ENCODE data around the gene NAV3. TPM values are rescaled to one million over a fixed set of nuclear protein-coding genes. Genes with fewer than 3 reads are reported as not detected.
"Not testable (repeated sequence)": the region's sequence is repeated elsewhere in the genome, so short reads cannot be mapped to it uniquely, and the experiment has no call there.

Gene NAV3
- total RNA-seq, 1 donor from 2014 or later: 35.6 TPM

DNA sequence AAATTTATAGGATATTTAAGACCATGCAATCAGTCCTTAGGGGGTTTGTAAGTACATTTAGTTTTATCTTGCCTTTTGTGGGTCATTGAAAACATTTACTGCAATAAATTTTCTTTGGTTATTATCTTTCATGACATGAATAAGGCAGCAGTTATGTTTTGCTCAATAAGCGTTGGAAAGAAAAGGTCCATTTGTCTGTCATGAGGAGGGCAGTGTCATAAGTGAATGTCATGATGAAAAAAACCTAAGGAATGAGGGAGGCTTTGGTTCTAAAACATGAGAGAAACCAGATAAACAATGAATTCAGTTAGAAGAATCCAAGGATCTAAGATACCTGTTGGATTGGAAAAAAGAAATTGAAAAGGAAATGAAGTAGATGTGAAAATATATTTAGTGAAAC is 209.4 kb downstream of the NAV3 start:
- DNase-seq: no peak

DNA sequence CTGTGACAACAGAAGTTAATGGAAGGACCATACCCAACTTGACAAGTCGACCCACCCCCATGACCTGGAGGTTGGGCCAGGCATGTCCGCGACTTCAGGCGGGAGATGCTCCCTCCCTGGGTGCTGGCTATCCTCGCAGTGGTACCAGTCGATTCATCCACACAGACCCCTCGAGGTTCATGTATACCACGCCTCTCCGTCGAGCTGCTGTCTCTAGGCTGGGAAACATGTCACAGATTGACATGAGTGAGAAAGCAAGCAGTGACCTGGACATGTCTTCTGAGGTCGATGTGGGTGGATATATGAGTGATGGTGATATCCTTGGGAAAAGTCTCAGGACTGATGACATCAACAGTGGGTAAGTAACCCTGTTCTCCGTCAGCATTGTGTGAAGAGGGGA is 220.1 kb downstream of the NAV3 start:
- no peak for DNase-seq

DNA sequence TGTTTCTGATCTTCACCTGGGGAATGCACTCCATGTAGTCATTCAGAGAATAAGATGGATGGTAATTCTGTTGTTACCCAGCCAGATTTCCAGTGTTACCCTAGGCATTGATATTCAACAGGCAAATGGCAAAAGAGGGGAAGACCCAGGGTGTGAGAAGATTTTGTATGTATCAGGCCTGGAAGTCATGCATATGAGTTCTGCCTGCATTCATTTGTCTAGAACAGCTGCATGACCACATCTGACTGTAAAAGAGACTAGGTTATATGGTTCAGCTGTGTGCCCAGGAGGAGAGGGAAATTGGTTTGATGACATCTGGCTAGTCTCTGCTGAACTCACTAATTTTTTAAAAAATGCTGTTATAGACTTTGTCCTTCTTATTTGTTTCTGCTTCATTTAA is 224.9 kb downstream of the NAV3 start:
- peak; percentile 5 for DNase-seq

DNA sequence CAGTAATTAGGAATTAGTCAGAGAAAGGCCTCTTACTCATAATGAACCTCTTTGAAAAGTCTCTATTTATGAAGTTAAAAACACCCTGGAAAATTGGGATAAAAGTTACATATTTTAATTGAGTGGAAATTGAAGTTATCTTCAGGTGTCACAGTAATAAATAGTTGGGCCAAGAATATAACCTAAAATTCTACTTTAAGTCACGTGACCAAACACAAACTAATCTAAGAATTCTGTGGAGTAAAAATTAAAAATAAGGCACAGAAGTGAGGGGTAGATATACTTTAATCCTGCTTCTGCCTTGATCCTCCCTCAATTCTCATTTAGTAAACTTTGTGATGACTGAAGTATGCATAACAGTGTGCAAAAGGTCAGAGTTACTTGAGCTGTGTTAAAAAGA is 226.4 kb downstream of the NAV3 start:
- no peak for DNase-seq

DNA sequence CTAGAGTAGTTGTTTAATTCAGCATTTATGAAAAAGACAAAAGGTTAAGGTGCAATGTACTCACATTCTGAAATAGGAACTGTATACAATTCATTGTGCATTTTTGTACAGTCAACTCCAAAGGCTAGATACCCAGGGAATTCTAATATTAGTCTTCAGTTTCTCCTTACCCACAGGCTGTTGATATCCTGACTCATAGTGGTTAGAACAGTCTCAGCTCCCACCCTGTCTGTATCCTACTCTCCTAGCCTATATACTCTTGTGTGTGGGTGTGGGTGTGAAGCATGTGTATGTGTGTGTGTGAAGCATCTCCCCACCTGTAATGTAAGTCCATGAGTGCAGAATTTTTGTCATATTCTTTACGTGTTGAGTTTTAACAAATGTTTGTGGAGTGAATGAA is 229.5 kb downstream of the NAV3 start:
- no peak for DNase-seq

DNA sequence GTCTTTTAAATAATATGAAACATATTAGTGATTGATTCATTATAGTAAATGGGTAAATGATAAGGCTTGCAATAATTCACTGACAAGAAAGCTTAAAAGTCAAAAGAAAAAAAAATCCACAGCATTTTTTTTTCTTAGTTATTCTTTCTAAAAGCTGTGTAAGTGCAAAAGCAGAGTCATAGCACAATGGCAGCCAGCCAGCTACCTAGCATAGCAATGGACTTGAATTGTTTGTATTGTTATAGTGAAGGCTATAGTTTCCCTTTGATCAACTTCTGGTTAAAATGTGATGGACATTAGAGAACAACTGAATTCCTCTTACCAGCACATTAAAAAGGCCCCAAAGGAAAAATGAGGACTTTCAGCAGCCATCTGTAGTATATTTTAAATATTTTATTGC is 232.1 kb downstream of the NAV3 start:
- DNase-seq: peak; percentile 32

DNA sequence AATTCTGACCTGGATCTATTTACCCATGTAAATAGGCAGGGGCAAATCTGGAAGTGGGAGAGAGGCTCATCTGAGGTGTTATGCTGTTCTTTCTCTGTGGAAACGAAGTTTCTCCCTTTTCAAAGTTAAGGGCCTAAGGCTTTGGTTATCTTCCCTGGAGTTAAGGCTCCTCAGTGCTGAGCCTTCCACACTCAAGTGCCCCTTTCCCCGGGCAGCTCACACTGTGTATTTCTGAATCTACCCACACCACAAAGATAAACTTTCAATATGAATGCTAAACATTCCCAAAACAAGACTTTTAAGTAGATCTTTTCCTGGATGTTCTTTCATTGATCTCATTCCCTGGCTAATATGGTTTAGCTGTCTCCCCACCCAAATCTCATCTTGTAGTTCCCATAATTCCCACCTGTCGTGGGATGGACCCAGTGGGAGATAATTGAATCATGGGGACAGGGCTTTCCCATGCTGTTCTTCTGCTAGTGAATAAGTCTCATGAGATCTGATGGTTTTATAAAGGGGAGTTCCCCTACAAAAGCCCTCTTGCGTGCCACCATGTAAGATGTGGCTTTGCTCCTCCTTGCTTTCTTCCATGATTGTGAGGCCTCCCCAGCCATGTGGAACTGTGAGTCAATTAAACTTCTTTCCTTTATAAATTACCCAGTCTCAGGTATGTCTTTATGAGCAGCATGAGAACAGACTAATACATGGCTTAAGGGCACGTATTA is 251.1 kb downstream of the NAV3 start:
- no peak for DNase-seq

DNA sequence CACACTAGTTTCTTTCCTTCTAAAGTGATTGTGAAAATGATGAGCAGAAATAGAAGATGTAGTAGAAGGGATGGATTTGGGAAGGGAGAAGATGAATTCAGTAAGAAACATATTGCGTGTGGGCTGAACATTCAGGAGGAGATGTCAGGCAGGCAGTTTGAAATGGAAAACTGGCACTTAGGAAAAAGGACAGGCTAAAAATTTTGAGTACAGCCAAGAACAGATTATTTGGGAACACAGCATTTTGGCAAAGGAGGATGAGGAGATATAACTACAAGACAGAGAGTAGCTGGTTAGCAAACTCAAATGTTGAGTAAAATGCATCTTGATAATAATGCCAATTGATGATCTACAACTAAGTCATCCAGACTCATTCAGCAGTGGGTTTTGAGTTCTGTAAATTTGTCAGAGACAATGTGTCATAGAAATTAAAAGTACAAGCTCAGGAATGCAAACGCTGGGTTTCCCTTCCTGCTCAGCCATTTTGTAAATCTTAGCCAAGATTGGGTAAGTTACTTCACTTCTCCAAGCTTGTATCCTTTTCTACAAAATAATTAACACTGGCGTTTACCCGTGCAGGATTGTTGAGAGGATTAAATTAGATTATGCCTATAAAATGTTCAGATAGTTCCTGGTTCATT is 255.0 kb downstream of the NAV3 start:
- DNase-seq: no peak

DNA sequence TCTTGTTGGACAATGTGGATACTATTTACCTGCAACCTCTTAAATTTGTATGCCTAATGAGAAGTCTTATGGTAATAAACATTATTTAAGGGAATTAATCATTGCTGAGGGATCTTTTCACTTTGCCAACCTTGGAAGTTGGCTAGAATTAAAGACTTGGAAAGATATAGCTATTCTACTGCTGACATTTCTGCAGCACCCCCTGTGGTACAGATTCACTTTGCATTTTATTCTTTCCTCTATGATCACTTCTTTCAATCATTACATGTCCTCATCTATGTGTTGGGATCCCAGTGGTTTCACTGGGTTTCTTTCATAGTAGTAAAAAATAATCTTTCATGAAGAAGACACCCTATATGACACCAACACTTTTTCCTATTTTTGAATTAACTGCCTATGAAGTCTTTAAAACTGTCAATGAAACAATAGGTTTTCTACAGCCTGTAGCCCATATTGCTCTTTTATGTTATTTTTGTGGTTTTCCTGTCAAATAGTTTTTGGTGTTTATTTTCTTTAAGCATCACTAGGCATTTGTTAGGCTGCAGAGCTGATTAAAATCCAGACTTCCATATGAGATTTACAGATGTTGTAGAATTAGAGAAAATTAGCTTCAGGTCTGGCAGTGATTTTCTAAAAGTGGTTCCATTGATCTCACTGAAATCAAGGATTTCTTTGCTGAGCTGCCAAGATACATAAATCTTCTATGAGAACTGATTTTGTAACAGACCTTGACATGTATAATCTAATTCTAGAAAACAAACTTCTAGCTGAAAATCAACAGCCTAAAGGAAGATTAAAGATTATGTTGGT is 256.1 kb downstream of the NAV3 start:
- DNase-seq: peak; percentile 13

DNA sequence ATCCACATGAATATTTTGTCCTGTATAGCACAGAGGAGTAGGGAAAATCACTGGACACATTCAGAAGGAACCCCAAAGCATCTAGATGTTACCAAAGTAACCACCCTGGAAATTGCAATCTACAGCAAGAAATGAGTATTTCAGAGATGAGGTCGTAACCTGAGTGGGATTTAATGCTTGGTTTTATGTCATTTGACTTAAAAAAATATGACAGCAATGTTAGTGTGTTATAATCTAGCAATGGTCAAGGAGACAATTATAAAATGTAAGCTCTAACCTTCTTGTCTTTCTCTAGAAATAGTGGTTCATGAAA is 256.6 kb downstream of the NAV3 start:
- DNase-seq: no peak

DNA sequence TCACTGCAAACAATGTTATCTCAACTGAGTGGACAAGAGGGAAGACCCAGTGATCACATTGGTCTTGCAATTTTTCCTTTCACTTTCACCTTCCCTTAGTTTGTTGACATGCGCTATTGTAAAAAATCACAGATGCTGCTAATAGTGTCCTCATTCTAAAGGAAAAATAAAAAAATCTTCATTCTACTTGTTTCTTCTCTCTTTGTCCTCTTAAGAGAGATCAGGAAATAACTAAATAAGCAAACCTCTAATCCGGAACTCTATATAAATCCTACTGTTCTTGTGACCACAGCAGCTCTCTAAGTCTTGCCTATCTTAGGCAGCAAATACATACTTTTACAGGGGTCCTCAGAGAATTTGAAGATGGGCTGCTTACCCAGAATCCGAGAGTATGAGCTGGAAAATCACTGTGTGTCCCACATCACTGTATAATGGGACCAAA is 257.7 kb downstream of the NAV3 start:
- DNase-seq: no peak

DNA sequence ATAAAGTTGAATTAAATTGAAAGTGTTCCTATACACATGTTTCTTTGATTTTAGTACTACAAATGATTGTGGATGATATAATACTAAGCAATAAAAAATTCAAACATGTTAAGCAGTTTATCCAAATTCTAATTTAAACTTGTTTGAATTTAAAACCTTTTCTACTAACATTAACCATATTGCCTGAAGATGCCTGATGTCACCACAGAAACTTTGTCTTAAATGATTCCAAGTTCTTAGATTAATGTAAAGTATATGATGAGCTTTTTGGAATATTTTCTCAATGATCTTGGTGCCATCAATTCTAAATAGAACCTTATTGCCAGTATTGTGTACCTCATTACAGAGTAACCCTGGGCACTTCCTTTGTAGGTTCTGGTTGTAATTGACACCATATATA is 259.6 kb downstream of the NAV3 start:
- DNase-seq: no peak

DNA sequence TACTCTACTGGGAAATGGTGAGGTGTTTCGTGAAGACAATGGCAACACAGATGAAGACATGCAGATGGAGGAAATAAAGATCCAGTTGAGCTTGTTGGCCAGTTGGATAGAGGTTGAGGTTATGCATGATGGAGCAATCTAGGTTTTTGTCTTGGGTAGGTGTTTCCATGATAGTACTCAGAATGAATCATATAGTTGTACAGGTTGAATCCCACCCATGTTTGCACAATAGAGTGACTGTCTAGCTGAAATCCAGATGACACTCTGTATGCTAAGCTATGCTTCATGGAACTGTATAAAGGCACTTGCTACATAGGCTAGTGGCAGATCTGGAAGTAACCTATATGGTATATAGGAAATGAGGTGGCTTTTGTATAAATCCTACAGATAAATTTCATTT is 264.9 kb downstream of the NAV3 start:
- no peak for DNase-seq

DNA sequence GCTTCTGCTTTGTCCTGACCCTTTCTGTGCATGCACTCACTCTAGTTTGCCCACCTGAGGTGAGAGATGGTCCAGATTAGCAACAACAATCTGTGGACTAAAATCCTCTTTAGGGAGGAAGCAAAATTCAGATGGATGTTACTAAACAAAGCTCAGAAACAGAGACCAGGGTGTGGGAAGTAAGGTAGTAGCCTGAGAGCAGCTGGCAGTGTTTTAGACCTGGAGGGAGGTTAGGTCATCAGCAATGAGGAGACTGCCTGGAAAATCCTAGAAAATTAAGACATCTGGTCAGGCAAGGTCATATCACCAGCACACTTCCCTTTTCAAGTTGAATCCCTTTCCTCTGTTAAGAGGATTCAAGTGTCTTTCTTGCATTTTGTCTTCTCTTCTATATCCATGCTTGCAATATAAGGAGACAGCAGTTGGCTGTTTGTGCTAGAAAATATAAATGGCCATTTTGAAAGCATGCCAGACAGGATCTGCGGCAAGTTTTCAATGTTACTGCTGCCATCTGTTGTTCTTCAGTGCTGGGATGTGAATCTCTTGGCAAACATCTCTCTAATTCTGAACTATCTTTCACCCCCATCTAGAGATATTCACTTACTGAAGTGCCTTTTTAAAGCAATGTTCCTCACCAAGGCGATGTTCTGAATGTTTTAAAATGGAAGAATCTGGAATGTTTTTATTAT is 266.4 kb downstream of the NAV3 start:
- DNase-seq: peak; percentile 88

DNA sequence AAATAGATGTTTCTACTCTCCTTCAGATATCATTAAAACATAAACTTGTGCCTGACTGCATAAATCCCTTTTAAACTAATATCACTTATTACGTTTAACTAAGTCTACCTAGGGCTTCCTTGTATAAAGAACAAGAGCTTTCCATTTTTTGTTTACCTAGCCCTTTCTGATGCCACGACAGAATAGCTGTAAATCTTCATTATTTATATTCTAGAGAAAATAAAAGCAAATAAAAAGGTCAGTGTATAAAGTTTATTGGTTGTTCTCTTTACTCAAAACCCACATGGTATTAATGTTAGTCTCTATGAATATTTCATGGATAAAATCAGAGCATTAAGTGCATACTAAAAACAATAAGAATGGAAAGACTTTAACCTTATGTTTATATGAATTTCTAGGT is 269.1 kb downstream of the NAV3 start:
- no peak for DNase-seq

DNA sequence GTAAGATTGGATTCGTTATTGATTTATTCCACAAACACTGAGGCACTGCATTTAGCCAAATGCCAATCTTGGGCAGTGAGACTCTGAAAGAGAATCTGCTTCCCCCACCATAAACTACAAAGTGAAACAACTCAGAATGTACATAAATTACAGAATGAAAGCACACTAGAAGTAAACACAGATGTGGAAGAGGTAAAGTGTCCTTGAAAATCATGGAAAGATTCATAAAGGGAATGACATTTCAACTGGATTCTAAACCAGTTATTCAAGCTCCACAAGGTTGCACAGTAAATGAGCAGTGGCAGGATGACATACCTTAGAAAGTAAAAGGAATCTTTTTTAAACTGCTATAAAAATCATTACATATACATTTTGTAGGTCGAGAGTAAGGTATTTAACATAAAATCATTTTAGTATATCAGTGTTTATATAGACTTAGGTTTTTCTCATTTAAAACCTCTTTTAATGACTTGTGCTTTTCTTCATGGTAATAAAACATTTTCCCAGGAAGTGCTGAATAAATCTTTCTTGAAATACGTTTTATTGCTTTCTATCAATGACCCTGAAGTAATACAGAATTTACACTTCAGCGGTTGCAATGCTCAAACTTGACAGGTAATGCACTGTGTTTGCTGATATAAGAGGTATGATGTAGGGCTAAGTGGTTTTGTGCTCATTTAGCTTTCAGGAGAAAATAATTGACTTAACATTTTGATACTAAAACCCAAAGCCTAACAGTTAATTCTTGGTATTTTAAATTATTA is 270.6 kb downstream of the NAV3 start:
- peak; percentile 15 for DNase-seq

DNA sequence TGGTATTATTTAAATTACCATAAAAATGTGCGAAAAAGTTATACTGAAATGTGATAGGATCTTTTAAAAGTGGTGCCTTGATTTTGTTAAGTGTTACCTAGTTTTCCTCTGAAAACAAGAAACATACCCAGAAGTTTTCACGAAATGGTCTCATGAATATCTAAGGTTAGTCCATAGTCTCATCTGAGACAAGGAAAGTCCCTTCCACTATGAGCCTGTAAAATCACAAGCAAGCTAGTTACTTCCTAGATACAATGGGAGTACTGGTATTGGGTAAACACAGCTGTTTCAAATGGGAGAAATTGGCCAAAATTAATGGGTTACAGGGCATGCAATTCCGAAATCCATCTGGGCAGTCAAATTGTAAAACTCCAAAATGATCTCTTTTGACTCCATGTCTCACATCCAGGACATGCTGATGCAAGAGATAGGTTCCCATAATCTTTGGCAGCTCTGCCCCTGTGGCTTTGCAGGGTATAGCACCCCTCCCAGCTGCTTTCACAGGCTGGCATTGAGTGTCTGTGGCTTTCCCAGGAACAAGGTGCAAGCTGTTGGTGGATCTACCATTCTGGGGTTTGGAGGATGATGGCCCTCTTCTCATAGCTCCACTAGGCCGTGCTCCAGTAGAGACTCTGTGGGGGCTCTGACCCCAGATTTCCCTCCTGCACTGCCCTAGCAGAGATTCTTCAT is 271.4 kb downstream of the NAV3 start:
- DNase-seq: no peak

DNA sequence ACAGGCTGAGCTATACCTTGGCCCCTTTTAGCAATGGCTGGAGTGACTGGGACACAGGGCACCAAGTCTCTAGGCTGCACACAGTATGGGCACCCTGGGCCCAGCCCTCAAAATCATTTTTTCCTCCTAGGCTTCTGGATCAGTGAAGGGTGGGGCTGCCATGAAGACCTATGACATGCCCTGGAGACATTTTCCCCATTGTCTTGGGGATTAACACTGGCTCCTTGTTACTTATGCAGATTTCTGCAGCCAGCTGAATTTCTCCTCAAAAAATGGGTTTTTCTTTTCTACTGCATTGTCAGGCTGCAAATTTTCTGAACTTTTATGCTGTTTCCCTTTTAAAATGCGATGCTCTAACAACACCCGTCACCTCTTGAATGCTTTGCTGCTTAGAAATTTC is 272.1 kb downstream of the NAV3 start:
- DNase-seq: not testable (repeated sequence)

DNA sequence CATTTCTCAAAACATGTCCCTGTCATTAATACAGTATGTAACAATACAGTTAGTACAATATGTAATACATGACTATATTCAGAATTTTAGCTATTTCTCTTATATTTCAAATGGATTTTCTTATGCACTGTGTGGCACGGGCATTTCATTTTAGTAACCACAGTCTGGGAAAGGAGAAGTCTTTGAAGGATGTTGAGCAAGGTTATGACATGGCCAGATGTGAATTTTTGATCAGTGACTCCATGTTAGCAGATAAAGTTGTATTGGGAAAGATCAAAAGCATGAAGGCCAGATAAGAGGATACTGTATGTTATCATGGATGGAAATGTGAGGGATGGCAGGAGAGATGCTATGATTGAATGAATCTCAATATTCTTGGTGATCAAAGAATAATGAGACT is 285.2 kb downstream of the NAV3 start:
- no peak for DNase-seq

DNA sequence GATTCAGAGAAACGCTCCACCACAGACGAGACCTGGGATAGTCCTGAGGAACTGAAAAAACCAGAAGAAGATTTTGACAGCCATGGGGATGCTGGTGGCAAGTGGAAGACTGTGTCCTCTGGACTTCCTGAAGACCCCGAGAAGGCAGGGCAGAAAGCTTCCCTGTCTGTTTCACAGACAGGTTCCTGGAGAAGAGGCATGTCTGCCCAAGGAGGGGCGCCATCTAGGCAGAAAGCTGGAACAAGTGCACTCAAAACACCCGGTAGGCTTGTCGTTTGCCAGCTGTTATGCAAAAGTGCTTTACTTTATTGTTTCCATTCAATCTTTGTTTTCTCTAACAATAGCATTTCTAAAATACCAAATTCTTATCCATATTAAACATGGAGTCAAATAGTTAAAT is 287.3 kb downstream of the NAV3 start:
- DNase-seq: no peak

DNA sequence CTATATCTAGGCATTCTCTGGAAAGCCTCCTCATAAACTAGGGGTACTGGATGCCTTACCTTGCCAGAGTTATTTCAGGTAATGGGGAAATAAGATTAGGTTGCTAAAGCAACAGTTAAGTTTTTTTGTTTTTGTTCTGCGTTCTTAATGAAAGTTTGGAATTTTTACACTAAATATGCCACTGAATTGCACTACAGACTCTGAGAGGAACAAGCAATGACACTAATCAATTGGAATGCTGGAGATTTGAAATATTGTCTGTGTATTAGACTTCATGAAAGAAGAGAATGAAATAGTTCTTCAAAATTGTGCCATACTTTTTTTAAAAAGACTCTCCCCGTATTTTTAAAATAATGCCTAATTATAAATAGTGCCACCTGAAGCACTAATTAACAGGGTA is 287.8 kb downstream of the NAV3 start:
- no peak for DNase-seq
